AG08395 (cell line): ENCODE results near the gene UCP2.

Source experiments
- DNase-seq: peaks from one replicate; pipeline ENCODE4 v3.0.0; 2012; ENCODE audit warnings: mixed read lengths, low spot score

The UCP2 gene, protein sequence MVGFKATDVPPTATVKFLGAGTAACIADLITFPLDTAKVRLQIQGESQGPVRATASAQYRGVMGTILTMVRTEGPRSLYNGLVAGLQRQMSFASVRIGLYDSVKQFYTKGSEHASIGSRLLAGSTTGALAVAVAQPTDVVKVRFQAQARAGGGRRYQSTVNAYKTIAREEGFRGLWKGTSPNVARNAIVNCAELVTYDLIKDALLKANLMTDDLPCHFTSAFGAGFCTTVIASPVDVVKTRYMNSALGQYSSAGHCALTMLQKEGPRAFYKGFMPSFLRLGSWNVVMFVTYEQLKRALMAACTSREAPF

DNA sequence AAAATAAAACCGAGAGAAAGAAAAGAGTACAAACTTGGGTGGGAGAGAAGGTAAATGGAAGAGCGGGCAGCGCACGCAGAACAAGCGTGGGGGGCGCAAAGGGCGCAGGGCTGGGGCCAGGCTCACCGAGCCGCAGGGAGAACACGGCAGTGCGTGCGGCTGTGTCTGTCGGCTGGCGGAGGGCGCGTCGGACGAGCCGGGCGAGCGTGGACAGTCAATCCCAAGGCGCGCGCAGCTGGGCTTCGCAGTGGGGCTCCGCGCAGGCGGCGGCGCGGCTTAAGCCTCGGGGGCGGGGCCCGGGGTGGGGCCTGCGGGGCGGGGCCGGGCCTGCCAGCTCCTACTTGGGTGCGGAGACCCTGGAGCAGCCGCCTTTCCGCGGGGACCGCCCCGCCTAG, at the start of gene UCP2:
Gene UCP2 (minus strand): TSS at position 249 of the 395 bp plus-strand sequence. CDS start 4,465 bp downstream, outside the sequence.
- DNase-seq: peak; percentile 90

DNA sequence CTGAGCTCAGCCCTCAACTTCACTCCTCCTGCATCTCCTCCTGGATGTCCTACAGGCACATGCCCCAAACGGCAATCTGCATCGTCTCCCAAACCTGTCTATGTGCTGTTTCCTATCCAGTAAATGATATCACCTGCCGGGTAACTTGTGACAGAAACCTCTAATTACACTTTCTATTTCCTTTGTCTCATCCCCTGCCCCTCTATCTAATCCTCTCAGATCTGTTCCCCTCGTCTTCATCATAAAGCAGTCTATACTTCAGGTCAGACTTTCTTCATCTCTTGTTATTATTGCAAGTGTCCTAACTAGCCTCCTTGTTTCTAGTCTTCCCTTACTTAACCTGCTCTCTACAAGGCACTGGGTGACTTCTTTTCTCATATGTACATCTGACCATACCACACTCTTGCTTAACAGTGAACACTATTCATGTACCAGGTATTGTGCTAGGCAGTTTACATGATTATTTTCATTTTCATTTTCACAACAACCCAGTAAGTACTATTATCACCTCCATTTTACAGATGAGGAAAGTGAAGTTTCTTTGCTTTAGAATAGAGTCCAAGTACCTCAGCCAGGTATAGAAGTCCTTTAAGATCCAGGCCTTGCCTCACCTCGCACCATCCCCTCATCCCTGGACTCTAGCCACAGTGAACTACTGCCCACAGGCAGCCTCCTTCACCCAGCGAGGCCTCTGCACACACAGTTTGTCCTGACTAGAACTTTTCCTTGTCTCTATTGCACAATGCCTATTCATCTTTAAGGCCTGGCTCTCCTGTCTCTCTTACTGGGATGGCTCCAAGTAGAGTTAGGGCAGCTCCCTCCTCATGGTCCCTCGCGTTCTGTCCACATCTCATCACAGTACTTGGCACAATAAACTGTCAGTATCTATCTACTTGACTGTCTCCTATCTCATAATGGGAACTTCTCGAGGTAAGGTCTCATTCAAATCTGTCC, 48.4 kb upstream of the UCP2 start:
- DNase-seq: no peak

DNA sequence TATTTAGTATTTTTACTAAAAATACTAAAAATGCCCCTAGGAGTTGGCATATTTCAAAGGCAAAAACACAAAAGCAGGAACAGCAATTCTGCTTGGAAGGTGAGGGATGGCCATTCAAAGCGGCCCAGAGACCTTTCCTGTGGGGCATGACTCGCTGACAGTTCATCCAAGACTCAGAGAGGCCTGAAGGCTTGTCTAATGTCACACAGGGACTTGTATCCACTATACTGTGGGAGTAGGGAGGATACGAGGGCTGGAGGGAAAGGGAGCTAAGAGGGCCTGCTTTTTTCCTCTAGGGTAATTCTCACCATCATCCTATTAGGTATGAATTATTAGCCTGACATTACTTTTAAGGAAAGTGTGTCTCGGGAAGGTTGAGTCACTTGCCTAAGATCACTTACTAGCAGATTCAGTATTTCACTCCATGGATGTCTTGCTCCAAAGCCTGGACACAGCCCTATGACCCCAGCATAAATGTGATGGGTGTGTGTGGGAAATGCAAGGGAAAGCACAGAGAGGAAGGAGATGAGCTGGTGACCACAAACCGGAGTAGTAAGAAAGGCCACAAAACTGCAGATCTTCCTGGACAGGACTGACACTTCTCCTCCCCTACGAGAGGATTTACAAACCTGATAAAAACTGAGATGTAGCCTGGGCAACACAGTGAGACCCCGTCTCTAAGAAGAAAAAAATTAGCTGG, 43.0 kb upstream of the UCP2 start:
- peak; percentile 23 for DNase-seq

DNA sequence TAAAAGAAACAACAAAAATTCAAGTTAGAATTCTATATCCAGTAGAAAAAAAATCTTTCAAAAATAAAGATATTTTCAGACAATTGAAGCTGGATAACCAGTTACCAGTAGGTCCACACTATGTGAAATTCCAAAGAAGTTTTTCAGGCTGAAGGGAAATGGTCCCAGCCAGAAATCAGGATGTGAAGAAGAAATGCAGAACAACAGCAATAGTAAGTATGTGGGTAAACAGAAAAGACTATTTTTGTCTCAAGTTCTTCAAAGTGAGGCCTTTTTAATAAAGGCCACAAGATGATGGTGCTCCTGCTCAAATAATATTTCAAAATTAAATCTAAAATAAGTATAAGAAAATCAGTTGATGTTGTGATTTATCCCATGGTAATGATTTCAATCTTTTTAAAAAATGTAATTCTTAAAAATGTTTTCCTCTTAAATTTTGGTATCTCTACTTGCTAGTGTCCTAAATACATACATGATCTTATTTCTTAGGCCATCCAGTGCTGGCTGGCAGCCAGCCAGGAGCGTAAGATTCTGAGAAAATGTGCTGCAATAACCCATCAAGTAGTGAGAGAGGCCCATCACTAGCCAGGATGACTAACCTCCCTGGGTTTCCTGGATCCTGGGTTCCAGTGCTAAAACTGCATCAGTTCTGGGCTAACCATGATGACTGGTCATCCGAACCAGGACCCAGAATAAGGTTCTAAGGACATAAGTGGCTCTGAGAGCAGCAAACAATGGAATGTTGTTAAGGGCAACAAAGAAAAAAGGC, 41.8 kb upstream of the UCP2 start:
- DNase-seq: peak; percentile 81

DNA sequence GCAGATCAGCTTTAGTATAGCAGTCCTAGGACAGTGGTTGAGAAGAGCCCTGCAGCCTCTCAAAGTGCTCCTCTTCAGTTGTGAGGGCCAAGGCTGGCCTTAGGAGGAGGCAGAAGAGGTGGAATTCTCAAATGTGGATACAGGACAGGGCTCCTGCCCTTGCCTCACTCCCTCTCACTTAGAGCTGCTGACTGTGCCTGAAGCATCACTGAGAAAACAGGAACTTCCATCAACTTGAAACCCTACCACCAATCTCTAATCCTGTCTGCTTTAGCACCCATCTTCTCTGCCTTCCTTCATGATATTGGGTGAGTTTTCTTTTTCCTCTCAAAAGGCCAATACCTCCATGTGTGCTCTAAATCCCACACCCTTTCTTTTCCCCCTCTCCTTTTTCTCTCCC, 40.6 kb upstream of the UCP2 start:
- no peak for DNase-seq

DNA sequence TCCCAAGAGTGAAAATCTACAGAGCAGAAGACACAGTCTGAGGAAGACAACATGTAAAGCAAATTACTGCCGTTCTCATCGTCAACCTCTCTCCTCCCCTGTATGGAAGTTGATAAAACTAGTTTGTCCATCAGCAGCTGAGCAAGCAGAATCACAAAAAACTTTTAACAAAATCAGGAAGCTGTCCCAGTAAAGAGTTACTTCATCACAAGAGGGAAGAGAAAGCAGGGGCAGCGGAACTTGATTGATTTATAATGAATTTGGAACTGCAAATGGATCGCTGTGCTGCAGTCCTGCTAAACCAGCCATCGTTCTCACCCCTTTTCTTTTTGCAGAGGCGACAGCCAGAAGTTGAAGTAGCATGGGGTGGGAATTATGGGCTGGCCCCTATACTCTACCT, 39.9 kb upstream of the UCP2 start:
- DNase-seq: no peak

DNA sequence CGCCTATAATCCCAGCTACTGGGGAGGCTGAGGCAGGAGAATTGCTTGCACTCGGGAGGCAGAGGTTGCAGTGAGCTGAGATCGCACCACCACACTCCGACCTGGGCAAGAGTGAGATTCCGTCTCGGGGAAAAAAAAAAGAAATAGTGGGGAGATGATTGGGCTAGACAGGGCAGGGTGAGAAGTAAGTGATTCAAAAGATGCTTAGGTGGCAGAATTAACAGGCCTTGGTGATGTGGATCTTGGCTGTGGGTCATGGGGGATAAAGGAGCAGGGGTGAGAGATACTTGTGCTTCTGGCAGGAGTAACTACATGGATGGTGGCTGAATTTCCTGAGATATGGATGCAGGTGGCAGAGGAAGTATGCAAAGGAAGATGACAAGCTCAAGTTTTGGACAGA, 39.4 kb upstream of the UCP2 start:
- DNase-seq: no peak

DNA sequence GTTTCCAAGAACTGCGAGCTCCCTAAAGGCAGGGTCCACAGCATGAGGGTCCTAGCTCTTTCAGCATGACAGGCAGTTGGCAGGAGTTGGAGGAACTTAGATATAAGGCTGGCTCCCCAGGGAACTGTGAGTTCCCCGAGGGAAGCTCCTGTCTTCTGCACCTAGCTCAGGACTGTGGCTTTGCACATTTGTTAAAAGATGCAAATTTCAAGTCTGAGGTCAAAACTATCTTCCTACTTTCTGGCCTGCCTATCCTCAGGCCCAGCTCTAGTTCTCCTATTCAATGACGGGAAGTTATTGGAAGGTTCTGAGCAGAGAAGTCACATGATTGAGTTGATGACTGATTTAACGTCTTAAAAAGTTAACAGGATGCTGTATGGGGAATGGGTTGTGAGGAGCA, 37.9 kb upstream of the UCP2 start:
- no peak for DNase-seq

DNA sequence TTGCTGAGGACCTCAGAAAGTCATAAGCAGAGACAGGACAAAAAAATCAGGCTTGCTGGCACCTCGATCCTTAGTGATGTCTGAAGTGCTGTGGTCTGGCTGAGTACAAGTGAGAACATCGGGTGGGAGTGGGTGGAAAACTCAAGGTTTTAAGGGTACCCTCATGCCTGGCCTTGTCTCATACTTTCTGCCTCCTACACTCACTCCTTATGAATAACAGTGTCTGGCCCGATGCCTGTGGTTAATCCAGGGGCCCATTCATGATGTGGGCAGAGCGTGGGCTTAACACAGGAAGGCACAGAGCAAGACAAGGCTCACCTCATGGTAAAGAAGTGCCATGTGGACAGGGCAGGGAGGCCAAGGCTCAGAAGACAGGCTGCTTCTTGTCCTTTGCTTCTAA, 37.2 kb upstream of the UCP2 start:
- DNase-seq: no peak

DNA sequence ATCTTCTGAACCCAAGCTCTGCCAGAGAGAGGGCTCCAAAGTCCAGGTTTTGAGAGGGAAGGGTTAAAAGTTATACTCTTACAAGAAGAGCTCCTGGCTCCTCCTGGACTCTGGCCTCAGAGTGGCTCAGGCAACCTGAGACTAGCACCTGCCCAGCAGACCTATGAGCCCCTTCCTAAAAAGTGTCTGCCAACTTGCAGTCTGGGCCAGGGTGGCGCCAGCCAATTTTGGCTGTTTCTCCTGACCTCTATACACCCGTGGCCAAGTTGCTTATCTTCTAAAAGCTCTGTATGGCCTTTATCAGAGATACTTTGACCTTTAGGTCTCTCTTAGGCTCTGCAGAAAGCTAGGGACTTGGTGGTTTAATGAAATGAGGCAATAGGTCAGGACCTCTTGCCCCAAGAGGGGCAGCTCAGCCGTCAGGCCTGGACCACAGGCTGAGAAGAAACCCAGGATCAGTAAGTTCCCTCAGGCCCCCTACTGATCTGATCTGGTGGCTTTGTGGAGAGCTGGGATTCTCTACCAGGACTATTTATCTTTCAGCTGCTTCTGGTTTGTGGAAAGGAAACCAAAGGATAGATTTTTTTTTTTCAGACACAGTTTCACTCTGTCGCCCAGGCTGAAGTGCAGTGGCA, 36.6 kb upstream of the UCP2 start:
- DNase-seq: no peak

DNA sequence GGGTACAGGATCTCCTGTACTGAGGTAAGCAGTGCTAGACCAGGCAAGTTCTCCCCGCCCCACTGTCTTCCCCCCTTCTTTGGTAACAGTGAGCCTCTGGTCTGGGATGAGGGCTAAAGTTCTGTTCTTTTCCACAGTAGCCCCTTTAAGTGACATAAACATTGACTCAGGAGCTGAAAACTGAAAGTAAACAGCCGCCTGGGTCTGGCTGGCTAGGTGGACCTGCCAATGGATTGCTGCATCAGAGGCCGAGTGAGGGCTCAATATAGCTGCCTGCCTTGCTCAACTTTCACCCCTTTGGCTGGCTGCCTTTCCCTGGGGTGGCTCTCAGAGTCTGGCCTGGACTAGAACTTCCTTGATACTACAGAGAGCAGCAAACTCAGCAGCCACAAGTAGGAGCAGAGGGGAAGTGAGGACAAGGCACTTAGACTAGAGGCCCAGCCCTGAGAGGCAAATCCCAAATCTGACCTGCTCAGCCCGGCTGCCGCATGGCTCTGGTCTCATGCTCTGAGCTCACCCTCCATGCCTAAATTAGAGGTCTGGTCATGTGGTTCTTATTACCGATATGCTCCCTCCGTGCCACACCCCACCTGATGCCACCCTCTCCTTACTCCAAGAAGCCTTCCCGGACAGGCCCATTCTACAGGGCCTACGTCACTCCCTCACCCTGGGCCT, 35.8 kb upstream of the UCP2 start:
- DNase-seq: peak; percentile 76

DNA sequence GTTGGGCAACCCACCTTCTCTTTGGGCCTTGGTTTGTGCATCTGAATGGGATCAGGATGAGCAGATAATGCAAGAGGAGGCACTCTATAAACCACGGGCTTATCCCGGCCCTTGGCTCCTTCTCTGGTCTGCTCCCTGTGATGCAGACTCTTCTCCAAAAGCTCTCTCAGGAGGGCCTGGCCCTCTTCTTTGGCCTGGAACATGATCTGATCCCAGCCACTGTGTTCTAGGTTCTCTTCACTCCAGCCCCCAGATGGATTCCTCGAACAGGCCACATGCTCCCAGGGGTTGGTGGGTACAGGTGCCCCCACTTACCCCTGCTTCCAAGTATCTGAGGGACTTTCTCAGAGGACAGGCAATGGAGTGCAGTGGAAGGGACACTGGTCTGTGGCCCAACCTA, 35.0 kb upstream of the UCP2 start:
- DNase-seq: no peak

DNA sequence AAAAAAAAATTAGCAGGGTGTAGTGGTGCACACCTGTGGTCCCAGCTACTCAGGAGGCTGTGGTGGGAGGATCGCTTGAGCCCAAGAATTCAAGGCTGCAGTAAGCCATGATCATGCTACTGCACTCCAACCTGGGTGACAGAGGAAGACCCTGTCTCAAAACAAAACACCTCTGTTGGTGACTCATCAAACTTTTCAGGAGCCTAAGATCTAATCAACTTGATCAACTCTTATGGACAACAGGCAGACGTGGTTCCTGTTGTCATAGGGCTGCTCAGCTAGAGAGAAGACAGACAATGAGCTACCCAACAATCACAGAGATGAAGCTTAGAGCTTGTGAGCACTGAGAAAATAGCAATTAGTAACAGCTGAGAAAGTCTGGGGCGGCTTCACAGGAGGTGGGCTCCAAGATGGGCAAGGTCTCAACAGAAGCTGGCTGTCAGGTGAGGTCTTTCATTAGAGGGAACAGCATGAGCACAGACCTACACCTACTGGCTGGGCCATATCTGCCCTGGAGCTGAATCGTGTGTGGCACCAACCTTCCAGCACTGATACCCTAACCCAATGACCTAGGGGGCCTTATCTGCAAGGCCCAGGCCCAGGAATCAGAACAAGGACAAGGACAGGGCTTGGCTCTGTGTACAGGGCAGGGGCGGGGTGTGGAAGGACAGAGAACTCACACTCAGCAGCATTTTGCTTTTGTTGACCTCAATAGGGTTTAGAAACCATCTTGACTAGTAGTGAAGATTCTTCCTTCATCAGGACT, 33.5 kb upstream of the UCP2 start:
- no peak for DNase-seq

DNA sequence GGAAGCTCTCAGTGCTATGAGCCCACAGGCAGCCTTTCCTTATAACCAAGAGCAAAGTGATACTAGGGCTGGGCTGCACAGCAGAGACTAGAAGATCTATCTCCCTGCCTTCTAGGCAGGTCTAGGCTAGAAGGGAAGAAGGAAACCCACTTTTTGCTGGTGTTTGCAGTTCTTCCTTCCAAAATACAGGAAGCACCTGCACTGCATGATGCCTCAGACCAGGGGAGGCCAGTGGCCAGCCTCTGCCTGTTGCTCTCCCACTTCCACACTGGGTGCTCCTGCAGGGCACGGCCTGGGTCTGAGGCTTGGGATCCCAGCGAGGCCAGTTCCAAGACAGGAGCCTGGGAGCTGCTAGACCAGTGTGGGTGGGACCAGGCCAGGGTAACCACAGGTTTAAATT, 32.2 kb upstream of the UCP2 start:
- DNase-seq: no peak

DNA sequence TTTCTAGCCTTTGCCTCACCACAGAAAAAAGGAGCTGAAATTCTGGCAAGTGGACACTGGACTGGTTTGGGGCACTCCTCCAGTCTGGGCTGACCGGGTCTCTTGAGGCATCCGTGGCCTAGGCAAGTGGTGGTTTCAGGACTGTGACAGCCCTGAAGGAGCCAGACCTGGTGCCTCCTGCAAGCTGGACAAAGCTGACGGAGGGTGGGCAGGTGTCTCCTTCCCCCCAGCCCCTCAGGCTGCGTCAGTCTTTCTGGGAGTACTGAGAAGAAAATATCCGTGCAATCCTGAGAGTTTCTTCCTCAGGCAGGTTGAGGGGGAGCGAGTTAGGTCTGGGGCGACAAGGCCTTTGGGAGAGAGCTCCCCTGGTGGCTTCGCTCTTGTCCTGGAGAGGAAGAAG, 30.5 kb upstream of the UCP2 start:
- DNase-seq: no peak

DNA sequence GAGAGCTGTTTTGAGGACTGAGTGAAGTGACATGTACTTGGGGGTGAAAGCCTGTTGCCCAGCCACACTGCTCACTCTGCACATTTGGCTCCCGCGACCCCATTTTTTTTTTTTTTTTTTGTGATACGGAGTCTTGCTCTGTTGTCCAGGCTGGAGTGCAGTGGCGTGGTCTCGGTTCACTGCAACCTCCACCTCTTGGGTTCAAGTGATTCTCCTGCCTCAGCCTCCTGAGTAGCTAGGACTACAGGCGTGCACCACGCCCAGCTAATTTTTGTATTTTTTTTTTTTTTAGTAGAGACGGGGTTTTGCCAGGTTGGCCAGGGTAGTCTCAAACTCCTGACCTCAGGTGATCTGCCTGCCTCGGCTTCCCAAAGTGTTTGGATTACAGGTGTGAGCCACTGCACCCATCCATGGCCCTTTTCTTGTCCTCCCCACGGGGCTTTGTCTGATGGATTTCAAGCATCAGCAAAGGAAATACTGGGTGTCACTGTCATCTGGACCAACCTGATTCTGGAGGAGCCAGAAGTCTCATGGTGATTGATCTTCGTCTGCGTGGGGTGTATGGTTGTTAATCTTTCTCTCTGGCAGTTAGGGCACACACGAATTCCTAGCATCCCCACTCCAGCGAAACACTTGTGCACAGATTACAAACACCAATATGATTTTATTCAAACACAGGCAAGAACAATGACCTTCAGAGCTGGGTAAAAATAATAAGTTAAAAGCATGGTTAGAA, 29.6 kb upstream of the UCP2 start:
- DNase-seq: no peak

DNA sequence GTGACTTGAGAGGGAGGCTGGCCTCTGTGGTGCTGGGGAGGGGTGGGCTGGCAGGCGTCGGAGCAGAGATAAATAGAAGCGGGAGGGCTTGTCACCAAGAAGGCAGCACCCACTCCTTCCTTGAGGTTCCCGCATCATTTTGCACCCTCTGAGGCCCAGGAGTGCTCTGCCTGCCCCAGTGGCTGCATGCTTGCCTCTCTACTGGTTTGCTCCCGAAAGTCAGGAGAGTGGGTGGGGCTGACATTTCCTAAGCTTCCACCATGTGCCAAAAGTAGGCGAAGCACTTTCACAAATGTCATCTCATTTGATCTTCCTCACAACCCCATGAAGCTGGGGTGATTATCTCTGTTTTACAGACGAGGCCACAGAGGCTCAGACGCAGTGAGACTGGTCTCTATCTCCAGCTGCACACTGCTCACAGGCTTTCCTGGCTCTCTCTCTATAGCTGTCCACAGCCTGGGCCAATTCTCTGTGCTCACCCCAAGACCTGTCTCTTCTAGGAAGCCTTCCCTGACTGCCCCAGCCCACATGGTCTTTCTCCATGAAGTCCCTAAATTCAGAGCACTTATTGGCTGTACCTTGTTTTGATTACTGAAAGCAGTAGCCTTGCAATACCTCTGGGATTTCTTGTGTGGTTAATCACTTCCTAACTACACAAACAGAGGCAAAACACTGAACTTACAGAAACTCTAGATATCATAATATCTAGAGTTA, 28.9 kb upstream of the UCP2 start:
- DNase-seq: peak; percentile 10
